ENCODE measurements around the gene CEP85.

The CEP85 gene

DNA sequence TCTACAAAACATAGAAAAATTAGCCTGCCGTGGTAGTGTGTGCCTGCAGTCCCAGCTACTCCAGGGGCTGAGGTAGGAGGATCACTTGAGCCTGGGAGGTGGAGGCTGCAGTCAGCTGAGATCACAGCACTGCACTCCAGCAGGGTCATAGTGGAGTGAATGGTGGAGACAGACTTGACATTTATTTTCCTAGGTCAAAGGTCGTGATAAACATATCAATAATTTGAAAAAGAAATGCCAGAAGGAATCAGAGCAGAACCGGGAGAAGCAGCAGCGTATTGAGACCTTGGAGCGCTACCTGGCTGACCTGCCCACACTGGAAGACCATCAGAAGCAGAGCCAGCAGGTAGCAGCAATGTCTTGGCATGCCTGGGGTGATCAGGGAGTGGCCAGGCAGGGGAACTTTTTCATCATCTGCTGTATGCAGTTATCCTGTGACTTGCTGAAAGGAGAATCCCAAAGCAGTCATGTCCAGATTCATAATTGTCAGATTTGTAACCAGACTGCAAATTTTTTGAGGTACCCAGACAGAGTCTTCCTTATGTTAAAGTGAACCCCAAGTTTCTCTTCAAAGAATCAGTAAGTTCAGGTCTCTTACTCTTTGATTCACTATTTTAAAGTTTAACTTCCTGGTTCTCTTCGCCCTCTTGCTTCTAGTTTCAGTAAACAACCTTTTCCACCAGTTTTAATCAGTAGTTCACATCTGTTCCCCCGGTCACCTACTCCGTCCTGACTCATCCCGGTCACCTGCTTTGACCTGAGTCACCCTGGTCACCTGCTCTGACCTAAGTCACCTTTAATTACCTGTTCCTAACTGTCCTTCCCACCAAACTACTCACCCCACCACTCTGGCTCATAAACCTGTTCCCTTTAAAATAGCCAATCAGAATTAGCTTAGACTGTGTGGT lies 34.5 kb downstream of the CEP85 start:
- H3K9ac ChIP-seq (ENCODE audit: low read depth, low read length, poor library complexity, severe bottlenecking), result no peak overlapping the region
- TF ChIP-seq, protein P1, sequence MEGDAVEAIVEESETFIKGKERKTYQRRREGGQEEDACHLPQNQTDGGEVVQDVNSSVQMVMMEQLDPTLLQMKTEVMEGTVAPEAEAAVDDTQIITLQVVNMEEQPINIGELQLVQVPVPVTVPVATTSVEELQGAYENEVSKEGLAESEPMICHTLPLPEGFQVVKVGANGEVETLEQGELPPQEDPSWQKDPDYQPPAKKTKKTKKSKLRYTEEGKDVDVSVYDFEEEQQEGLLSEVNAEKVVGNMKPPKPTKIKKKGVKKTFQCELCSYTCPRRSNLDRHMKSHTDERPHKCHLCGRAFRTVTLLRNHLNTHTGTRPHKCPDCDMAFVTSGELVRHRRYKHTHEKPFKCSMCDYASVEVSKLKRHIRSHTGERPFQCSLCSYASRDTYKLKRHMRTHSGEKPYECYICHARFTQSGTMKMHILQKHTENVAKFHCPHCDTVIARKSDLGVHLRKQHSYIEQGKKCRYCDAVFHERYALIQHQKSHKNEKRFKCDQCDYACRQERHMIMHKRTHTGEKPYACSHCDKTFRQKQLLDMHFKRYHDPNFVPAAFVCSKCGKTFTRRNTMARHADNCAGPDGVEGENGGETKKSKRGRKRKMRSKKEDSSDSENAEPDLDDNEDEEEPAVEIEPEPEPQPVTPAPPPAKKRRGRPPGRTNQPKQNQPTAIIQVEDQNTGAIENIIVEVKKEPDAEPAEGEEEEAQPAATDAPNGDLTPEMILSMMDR (conservative IDR thresholded peaks at IDR 0.05; ENCODE audit: low read length), result no peak
- no peak for TF ChIP-seq EZH2phosphoT487 (IDR thresholded peaks at IDR 0.05; ENCODE audit: borderline replicate concordance)
- no peak overlapping the region for H2AFZ ChIP-seq (ENCODE audit: low read length)
- H3K4me2 ChIP-seq (ENCODE audit: low read depth, low read length, poor library complexity, severe bottlenecking), result no peak overlapping the region
- no peaks in the 10 kb centered on the region for H4K20me1 ChIP-seq (ENCODE audit: insufficient read depth, low read length, poor library complexity, severe bottlenecking)
- H3K9me3 ChIP-seq (ENCODE audit: insufficient read depth, low read depth, low read length), result peaks cover 3% of the 10 kb centered on the region; the same call in 1 of the 2 replicates
- H3K79me2 ChIP-seq (ENCODE audit: insufficient read depth, low read length), result no peaks in the 10 kb centered on the region
- H3K4me1 ChIP-seq (ENCODE audit: insufficient read depth, low read length, poor library complexity, severe bottlenecking), result no peaks in the 10 kb centered on the region
- H3F3A ChIP-seq (ENCODE audit: low read depth), result no peaks in the 10 kb centered on the region
- no peak overlapping the region for H3K4me3 ChIP-seq (ENCODE audit: low read length, poor library complexity, severe bottlenecking)
- peaks cover 95% of the 10 kb centered on the region; the same call in 1 of the 2 replicates for H3K36me3 ChIP-seq (ENCODE audit: insufficient read depth, low read length)
- H3K27me3 ChIP-seq (ENCODE audit: insufficient read depth, low read length, poor library complexity, severe bottlenecking), result no peaks in the 10 kb centered on the region
- H3K9me2 ChIP-seq (replicated peaks; ENCODE audit: low read depth, low read length), result no peaks in the 10 kb centered on the region

DNA sequence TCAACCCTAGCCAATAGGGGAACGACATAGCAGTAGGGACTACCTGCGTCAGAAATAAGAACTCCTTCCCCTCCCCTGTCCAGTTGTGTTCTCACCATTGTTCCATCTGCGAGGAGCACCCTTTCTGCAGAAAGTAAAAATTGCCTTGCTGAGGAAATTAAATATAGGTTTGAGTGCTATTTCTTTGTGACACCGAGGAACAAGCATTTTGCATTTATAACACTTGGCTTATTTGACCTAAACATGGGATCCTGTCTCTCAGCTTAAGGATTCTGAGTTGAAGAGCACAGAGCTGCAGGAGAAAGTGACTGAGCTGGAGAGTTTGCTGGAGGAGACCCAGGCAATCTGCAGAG lies 35.2 kb downstream of the CEP85 start:
- Histone ChIP-seq H3K9me2 (replicated peaks; ENCODE audit: low read depth, low read length) (no peaks in the 10 kb centered on the region), H3K79me2 (ENCODE audit: insufficient read depth, low read length) (no peaks in the 10 kb centered on the region), H3K27me3 (ENCODE audit: insufficient read depth, low read length, poor library complexity, severe bottlenecking) (no peaks in the 10 kb centered on the region), H3K9me3 (ENCODE audit: insufficient read depth, low read depth, low read length) (peaks cover 3% of the 10 kb centered on the region; the same call in 1 of the 2 replicates), H3F3A (ENCODE audit: low read depth) (no peaks in the 10 kb centered on the region), H3K36me3 (ENCODE audit: insufficient read depth, low read length) (peaks cover 91% of the 10 kb centered on the region; the same call in 1 of the 2 replicates), H3K4me2 (ENCODE audit: low read depth, low read length, poor library complexity, severe bottlenecking) (no peak overlapping the region), H4K20me1 (ENCODE audit: insufficient read depth, low read length, poor library complexity, severe bottlenecking) (no peaks in the 10 kb centered on the region), H3K9ac (ENCODE audit: low read depth, low read length, poor library complexity, severe bottlenecking) (no peak overlapping the region), H3K4me3 (ENCODE audit: low read length, poor library complexity, severe bottlenecking) (no peak overlapping the region), H2AFZ (ENCODE audit: low read length) (no peak overlapping the region), H3K4me1 (ENCODE audit: insufficient read depth, low read length, poor library complexity, severe bottlenecking) (no peaks in the 10 kb centered on the region)
- TF ChIP-seq EZH2phosphoT487 (IDR thresholded peaks at IDR 0.05; ENCODE audit: borderline replicate concordance), result no peak
- TF ChIP-seq, protein P1 (conservative IDR thresholded peaks at IDR 0.05; ENCODE audit: low read length), result no peak

- Histone ChIP-seq H3K4me2 (ENCODE audit: low read depth, low read length, poor library complexity, severe bottlenecking) (no peak overlapping the region), H3K9ac (ENCODE audit: low read depth, low read length, poor library complexity, severe bottlenecking) (no peak overlapping the region), H3K36me3 (ENCODE audit: insufficient read depth, low read length) (peaks cover 76% of the 10 kb centered on the region), H2AFZ (ENCODE audit: low read length) (no peak overlapping the region), H3K4me3 (ENCODE audit: low read length, poor library complexity, severe bottlenecking) (no peak overlapping the region), H3F3A (ENCODE audit: low read depth) (no peaks in the 10 kb centered on the region), H3K4me1 (ENCODE audit: insufficient read depth, low read length, poor library complexity, severe bottlenecking) (peaks cover 39% of the 10 kb centered on the region), H3K79me2 (ENCODE audit: insufficient read depth, low read length) (peaks cover 22% of the 10 kb centered on the region), H3K9me3 (ENCODE audit: insufficient read depth, low read depth, low read length) (no peaks in the 10 kb centered on the region), H3K27me3 (ENCODE audit: insufficient read depth, low read length, poor library complexity, severe bottlenecking) (no peaks in the 10 kb centered on the region), H3K9me2 (replicated peaks; ENCODE audit: low read depth, low read length) (no peaks in the 10 kb centered on the region), H4K20me1 (ENCODE audit: insufficient read depth, low read length, poor library complexity, severe bottlenecking) (no peaks in the 10 kb centered on the region)
- no peak for TF ChIP-seq EZH2phosphoT487 (IDR thresholded peaks at IDR 0.05; ENCODE audit: borderline replicate concordance)
- TF ChIP-seq, protein P1 (conservative IDR thresholded peaks at IDR 0.05; ENCODE audit: low read length), result no peak
Measured at GRCh38 chr1:26274801-26275425, 40.9 kb downstream of the CEP85 start.

All from Loucy (cell line).